Stimulated activated CD4-positive, alpha-beta T cell treated with anti-CD3 and anti-CD28 coated beads, Interleukin-15, amount 100 ng/mL, for 24 hours (primary cell): ENCODE data around the gene SYTL2.
"Not testable (repeated sequence)": the region's sequence is repeated elsewhere in the genome, so short reads cannot be mapped to it uniquely, and the experiment has no call there.

Source experiments
- DNase-seq: peaks from one replicate; pipeline ENCODE4 v3.0.0-alpha.2; 2020

SYTL2 gene

DNA sequence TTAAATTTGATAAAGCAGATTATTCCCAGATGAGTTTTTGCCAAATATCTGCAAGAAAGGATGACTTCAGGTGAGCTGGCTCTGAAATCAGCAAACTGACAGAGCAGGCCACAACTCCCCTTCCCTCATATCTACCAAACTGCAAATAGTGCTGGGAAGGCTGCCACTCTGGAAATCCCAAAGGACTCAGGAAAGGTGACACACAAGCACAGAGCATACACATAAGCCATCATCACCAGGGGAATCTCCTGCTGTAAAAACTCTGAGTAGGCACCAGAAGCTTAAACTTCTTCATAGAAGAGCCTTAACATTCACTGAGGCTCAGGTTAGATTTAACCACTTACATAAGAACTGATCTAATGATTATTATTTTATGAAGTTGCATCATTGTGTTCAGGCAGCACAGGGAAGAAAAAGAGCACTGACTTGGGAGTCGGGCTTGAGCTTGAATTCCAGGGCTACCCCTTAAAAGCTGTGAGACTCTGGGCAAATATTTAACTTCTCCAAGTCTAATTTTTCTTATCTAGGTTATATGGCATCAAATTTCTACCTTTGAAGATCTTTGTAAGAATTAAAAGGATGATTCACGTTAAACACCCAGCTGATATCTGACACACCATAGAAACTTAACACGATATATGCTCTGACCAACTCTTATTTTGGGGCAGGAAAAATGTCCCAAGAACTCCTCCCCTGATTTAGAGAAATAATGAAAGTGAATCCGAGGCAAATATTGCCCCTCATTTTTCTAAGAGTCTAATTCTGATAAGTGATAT lies 15.0 kb downstream of the SYTL2 start:
- no peak for DNase-seq

DNA sequence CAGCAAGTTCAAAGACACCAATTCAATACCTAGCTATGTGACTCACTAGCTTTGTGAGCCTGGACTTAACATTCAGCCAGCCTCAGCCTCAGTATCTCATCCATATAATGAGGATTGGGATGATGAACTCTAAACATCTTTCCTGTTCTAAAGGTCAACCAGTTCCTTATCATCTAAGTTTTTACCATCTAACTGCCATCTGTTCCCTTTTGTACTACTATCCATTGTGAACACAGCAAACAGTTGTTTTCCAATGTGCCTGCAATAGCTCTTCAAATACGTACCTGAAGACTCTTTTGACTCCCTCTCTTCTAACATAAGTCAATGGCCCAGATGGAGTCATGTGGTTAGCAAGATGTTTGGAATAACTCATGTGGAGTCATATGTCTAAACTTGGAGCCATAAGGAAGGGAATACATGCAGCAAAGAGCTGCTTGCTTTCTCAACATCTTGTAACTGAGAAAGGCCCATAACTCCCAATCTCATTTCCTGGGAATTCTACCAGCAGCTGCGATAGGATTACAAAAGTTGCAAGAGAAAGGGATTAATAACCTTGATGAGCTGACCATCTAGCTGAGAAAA lies 19.4 kb downstream of the SYTL2 start:
- no peak for DNase-seq

DNA sequence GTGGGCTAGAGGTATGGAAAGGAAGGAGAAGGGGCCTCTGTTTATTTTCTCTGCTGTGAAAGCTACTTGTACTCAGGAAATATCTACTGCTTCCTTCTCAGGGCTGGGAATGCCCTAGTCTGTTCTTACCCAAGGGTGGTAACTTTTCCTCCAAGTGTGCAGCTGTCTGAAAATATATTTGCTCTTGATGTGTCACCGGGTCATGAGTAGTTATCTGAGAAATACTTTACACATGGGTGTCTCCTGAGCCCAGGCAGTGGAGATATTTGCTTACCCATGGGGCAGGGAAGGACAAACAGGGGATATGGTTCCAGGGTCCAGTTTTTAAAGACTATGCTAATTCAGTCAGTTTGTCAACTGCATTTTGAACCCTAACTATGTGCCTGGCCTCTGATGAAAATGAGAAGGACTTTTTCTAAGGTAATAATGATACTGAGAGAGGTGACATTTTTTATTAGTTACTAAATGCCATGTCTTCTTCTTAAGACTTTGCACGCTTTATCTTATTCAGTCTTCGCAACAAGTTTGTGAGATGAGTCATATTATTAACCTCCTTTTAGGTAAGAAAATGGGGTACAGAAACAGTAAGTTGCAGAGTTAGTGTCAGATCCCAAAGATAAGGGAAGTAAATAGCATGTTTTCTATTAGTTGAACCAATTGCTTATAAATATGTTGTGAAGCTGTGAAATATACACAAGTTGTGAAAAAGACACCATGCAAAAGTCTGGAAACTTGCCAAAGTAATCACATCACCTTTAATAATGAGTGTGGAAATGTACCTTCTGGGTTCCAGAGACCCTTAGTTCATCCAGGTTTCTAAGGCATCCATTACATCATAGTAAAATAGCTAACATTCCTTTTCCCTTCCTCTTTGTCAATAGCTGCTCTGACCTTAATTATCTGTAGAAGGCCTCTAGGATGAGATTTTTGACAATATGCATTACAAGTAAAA lies 22.9 kb downstream of the SYTL2 start:
- no peak for DNase-seq

DNA sequence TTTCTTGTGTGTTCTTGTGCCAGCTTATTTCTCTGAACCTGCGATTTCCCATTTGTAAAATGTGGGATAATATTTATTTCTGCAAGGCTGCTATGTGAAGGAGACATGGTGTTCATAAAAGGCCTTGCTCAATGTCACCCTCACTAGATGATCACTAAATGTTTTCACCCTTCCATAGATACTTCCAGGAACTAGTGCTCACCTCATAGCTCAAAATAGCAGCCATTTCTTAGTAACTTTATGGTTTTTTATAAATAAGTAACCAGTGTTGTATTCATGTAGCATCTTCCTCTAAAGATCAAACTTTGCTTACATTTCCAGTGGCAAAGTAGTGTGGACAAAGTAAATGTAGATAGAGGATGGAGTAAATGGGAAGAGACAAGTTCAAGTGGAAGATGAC lies 23.8 kb downstream of the SYTL2 start:
- no peak for DNase-seq

DNA sequence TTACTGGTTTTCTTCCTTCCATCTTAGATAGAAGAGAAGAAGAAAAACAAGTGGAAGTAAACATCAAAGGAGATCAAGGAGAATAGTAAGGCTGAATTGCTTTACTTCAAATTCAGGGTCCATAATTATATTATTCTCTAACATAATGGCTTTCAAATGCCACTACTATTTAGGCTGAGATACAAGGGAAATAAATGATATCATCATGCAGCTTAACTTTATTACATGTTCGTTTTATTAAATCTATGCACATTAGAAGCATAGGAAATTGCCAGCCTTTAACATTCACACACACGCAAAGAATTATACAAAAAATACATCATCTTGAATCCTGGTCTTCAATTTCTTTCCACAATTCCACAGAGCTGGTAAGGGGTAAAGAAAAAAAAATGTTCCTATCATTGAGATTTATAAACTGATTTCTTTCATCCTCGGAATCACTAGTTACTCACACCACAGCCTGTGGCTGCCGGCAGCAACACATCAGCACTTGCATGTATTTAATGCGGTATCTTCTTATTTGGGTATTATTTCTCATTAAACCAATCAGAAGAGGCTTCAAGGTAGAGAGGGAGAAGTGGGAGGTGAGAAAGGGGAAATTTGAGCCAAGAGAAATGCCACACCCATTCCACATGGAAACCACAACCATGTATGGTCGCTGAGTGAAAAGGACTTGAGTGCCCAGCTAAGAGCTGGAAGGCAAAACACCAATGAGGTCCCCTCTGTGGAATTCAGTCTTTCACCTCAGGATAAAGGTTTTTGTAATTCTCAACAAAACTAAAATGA lies 26.3 kb downstream of the SYTL2 start:
- DNase-seq = no peak

DNA sequence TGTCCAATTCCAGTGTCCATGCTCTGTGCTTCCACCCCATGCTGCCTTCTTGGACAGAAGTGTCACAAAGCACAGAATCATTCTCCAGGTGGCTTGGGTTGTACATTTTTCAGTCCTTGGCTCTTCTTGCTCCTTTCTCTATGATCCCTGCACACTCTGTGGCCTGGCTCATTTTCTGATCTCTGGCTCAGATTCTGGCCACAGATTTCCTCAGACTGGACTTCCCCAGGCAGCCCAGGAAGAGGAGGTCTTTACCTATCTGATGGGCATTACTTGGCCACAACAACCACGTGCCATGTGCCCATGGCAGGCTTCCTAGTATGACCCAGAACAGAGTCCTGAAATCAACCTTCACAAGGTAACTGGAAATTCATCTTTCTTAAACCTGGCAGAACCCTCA lies 27.2 kb downstream of the SYTL2 start:
- DNase-seq = no peak

DNA sequence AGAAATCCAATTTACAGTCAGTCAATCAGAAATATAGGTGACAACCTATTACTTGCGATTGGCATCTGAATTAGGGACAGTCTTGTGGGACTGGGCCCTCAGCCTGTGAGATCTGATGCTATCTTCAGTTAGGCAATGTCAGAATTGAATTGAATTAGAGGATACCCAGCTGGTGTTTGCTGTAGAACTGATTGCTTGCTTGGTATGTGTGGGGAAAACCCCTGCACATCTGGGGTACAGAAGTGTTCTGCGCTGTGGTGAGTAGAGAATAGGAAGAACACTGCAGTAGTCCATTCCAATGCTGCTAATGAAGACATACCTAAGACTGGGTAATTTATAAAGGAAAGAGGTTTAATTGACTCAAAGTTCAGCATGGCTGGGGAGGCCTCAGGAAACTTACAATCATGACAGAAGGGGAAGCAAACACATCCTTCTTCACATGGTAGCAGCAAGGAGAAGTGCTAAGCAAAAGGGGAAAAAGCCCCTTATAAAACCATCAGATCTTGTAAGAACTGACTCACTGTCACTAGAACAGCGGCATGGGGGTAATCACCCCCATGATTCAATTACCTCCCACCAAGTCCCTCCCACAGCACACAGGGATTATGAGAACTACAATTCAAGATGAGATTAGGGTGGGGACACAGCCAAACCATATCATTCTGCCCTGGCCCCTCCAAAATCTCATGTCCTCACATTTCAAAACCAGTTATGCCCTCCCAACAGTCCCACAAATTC lies 30.0 kb downstream of the SYTL2 start:
- peak; percentile 8 for DNase-seq

DNA sequence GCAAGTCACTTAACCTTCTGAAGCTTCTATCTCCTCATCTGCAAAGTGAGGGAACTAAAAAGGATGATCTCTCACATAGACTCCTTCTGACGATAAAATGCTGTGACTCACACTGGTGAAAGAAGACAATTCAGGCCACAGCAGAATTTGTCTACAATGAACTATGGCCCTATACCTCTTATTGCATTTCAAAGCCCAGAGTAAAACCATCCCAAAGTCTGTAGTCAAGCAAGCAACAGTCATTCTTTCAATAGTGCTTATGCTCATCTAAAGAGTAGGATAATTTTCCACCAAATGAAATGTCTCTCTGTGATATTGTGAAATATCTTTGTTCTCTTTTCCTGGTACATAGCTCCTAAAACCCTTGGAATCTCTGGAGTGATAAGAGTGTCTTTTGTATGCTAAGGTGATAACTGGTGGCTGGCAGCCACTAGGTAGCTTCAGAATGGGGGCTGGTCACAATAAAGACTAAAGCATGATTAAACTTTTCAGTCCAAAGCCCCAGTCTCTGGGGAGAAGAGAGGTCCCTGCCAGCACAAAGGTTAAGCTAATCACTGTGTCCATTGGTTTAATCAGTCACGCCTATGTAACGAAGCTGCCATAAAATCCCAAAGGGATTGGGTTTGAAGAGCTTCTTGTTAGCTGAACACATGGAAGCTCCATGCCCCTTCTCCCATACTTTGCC lies 30.8 kb downstream of the SYTL2 start:
- no peak for DNase-seq

DNA sequence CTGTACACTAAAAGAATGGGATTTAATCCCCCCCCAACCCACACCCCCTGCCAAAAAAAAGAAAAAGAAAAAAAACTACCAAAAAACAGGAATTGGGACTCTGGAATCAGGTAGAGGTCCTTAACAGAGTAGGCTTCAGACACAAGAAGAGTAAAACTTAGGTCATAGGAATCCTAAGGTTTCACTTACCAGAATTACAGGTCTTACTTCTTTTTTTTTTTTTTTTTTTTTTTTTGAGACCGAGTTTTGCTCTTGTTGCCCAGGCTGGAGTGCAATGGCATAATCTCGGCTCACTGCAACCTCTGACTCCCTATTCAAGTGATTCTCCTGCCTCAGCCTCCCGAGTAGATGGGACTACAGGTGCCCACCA lies 33.4 kb downstream of the SYTL2 start:
- not testable (repeated sequence) for DNase-seq

DNA sequence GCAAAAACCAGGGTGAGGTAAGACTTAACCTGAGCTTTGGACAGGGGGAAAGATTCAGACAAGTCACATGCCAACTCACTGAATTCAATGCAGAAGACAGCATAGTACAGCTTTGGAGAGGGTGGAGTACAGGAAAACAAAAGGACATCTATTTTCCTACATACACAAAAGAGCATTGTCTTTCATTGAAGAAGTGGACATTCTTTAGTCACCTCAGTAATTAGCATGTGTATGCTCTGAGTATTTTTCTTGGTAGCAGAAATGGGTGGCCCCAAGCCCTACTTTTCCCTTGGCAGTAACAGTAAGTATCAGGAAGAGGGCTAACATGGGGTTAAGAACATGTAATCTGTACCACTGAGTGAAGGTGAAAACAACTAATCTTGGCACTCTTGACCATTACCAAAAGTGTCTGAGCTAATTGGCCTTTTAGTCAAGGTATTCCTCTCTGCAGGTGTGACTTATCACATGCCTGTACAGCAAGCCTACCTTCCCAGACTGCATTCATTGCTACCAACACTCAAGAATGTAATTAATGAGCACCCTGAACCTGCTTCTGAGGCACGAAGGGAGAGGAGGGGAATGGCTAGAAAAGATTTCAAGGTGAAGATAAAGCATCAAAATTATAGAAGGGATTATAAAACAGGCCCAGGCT lies 33.9 kb downstream of the SYTL2 start:
- no peak for DNase-seq

DNA sequence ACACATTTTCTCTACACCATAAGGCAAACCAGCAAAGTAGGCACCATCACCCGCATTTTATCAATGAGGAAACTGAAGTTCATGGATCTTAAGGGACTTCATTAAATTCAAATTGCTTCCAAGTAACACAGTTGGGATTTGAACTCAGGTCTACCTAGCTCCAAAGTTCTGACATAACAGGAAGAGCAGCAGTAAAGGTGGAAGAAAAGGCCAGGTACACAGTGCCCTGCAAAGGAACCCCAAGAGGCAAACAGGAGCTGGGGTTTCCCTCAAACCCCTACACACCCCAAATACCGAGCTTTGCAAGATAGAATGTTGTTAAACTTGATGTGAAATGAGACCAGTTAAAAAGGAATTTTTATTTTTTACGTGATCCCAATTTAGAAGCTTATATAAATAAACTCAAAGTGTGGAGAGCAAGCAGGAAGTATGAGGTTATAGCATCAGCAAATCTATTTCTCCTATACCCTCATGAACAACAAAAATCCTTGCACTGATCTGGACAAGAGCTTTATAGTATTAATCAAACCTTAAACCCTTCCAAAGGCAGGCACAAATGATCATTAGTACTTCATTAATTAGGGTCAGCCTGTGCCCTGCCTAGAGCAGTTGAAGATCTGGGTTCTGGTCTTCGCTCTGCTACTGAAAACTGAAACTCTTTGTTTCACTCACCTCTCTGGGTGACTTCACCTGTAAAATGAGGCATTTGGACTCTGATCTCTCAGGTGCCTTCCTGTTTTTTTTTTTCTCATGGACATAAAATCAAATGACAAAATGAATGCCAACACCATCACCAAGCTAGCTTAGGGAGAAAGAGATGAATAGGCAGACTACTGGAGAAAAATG lies 36.5 kb downstream of the SYTL2 start:
- DNase-seq = no peak

DNA sequence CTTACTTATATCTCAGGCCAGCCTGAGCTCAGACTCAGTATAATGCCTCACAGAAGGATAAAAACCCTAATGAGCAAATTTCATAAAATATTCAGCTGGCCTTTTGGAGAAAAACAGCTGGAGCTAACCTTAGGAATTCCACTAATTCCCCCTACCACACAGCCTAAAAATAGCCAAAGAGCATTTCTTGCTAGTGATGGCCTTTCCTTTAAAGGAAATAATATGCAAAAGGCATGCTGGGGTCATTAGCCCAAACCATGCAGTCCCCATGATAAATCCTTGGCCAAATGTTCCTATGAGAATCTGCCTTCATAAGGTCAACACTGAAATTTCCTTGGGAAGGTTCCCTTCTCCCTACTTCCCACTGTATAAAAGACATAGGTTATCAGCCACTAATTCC lies 38.2 kb downstream of the SYTL2 start:
- no peak for DNase-seq

DNA sequence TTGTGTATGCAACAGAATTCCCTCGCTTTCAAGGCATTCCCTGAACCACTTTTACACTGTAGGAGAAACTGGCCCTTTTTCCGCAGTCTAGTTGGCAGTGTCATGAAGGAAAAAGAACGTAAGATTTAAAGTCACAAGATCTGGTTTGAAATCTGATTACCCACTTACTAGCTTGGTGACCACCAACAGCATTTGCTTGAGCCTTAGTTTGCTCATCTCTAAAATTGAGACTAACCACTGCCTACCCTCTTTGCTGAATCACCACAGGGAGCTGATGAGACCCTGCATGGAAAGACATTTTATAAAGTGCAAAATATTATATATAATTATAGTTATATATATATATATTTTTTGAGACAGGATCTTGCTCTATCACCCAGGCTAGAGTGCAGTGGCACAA lies 39.4 kb downstream of the SYTL2 start:
- no peak for DNase-seq

DNA sequence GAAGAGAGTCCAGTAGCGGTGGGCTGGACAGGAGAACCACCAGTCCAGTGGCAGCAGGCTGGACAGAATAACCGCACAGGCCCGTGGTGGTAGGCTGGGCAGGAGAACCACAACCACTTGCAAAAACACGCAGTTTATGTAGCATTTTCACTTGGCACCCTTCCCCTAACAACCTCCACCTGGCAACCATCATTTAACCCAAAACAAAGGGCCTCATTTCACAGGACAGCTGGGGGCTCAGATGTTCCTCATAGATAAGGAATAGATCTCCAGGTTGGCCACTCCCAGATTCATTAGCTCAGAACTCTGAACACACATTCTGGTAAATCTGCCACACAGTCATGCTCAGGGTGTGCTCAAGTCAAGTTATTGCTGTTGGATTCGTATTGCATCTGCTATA lies 41.2 kb downstream of the SYTL2 start:
- DNase-seq = no peak

DNA sequence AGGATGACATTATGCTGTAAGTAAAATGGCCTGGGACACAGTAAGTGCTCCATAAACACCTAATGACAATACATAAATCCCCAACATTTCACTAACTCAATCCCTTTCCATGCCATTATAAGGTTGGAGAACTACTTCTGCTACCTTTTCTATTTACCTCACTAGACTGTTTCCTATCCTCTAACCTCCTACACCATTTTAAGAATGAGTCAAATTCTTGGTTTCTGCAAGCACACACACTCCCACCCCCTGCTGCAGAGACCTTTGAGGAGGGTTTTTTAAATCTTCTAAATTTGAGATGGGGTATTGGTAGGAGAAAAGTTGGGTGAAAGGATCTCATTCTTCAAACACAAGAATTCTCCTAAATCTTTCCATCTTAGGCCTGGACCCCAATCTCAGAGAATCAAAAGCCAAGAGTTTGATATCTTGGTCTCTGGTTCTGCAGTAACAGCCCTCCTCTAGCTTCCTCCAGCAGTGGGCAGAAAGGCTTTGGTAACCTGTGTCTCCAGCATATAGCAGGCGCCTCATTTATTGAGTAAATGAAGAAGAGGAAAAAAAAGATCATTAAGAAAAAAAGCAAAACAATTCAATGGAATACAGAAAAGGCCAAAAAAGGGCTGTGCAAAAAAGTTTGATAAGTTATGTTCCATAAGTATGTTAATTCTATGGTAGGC lies 42.3 kb downstream of the SYTL2 start:
- peak; percentile 22 for DNase-seq

DNA sequence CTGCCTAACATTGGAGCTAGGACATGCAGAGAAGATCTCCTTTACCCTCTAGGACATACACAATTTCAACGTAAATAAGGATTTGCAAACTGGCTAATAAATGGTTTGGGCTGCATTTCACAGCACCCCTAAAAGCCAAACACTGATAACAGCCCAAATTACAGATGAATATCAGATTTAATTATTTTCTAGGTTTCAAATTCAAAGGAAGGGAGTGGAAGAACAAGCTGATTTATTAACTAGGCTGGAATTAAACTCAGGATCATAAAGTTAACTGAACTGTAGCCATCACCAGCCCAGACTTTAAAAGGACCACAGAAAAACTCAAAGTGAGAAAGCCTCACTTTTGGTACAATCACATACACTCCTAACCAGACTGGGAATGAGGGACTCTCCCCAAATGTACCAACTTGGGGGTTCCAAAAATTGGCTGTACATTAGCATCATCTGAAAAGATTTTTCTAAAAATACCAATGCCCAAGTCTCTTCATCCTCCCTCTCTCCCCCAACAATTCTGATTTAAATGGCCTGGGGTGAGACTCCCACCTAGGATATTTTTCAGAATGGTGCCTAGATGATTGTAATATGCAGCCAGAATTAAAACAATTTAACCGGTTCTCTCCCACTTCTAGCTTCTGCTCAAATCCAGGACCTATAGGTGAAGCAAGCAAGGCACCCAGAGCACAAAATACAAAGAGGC lies 43.5 kb downstream of the SYTL2 start:
- DNase-seq = no peak

DNA sequence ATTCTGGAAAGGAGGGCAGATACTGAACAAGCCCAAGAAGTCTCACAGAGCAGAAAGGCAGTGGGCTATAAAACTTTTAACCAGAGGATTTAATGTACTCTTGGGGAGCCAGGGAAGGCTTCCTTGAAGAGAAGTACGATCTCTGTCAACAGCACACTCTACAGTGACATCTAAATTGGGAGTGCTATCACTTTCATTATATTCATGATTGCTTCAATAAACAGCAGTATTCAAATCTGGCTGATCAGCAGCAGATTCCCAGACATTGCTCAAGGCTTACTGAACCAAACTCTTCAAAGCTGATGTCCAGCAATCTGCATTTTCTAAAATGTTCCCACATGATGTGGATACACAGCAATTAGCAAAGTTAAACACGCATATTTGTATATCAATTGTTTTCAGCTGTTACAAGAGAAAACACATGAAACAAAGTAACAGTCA lies 44.2 kb downstream of the SYTL2 start:
- DNase-seq = no peak

DNA sequence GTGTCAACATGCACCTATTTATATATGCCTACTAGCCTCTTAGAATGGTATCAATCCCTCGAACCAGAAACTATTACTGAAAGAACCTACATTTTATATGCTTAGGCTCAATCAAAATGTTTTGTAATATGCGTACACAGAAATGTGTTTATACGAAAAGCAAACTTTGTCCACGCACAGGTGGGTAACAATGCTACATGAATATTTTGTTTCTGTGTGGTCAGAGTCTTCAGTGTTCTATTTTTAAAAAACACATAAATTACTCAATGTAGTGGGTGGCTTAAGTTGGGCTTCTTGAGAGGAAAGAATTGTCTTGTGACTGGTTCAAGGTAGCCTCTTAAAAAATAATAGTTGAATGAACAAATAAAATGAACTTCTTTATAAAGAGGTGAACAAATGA lies 46.1 kb downstream of the SYTL2 start:
- DNase-seq = no peak

DNA sequence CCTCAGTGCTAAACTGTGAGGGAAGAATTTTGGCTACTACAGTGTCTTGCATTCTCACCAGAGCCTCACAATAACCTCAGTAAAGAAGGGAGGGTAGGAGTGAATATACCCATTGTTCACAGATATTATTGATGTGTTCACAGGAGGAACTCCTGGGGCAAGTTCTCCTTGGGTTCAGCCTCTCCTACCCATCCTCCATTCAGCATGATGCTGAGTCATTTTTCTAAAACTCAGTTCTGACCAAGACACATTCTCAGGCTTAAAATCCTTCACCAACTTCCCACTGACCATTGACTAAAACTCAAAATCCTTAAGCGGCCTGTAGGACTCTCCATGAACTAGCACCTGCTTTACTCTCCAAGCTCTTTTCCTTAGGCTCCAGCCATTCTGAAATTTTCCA lies 48.7 kb downstream of the SYTL2 start:
- no peak for DNase-seq
